GM04503 (cell line): ENCODE results near the gene ZRANB2.
A peak's percentile ranks its signal among the peaks of the same experiment; 100 is the strongest.

Experiments
- DNase-seq: peaks from one replicate; pipeline ENCODE4 v3.0.0-alpha.2; 2012; ENCODE audit warnings: low read depth

ZRANB2 gene

DNA sequence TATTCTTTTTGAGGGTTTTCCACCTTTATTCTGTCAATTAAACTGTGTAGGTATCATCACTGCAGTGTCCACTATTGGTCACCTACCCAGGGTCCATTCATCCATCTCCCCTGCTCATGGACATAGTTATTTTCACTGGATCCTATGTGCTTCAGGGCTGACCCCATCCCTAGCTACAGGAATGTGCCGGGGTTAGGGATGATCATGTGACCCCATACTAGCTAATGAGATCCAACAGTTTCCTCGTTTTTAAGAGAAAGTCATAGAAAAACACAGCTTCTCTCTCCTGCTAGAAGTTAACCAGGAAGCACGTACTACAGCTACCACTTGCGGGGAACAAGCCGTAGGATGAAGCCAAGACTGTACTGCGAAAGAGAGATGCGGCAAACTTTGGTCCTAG lies 52.8 kb downstream of the ZRANB2 start:
- DNase-seq = no peak

DNA sequence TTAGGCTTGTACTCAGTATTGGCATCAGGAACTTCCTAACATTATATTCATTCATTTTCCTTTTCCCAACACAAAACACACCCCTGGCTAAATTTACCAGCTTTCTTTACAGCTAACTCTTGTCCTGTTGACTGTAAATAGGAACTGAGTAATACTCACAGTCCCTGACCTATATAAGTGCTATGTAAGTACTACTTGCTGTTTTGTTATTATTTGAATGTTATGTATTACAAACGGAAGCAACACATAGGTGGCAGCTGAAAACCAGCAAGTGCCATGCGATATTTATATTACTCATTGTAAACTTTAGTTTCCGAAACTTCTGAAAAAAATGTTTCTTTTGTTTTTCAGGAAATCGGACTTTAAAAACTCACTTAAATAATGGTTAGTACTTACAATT lies 54.7 kb downstream of the ZRANB2 start:
- DNase-seq = no peak

DNA sequence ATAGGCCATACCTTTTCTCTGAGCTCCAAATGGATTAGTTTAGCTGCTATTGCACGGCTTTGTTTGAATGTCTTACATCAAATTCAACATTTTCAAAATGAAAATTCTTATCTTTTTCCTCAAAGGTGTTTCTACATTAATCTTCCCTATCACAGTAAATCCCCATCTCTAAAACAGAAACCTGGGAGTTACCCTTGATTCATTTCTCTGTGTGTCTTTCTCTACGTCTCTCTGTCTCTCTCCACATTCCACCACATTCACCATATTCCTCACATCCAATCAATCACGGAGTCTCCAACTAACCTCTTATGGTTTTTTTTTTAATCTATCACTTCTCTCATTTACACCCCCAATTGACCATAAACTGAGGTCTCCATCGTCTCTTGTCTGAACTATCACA lies 57.3 kb downstream of the ZRANB2 start:
- no peak for DNase-seq

DNA sequence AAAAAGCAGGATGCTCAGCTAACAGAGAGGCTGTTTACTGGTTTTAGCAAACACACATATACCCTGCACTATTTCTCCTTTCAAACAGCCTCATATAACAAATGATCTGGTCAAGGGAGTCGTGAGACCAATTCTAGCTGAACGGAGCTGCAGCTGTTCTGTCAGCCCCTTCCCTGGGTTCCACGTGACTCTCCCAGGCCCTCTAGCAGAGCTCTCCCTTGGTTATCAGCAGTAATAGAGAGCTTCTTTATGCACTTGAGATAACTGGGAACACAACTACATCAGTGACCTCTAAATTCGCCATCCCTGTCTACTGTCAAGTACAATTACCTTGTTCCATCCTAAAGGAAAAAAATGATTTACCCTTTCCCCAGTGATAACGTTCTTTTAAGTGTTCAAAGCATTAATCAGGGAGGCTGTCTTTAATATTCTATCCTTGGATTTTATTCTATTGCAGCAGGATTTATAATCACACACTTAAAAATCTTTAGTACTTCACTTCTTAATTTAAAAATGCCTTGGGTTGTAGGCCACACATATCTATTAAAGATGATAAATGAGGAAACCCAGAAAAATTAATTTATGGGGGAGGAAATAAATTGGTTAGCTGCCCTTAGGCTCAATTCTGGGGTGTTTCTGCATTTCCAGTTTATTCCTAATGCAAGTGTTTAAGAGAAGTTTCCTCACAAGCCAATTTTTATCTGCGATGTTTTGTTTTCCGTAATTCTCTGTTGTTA lies 61.4 kb downstream of the ZRANB2 start:
- no peak for DNase-seq

DNA sequence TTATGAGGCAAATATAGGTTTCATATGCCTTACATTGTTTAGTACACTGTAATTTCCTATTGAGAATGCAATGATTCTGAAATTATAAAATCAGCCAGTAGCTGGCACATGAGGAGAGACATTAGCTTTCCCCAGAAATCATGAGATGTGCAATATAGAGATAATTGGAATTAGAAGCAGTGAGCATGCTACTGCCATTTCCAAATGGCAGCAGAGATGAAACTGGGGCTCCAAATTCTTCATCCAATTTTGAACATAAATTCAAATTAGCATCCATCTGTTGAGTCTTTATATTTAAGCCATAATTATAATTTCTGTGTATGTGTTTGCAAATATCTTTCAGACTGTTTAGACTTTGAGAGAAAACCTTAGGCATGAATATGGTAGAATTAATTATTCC lies 62.0 kb downstream of the ZRANB2 start:
- DNase-seq = no peak

DNA sequence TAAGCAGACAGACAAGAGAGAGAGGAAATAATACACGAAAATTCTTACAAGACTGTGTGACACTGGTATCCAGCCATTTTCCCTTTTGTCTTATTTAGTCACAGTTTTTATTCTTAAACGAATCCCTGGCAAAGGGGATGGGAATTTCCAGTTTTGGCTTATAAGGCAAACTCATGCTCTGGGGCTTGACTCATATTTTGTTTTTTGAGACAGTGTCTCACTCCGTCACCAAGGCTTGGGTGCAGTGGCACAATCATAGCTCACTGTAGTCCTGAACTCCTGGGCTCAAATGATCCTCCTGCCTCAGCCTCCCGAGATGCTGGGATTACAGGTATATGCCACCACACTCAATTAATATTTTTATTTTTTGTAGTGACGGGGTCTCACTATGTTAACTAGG lies 65.1 kb downstream of the ZRANB2 start:
- DNase-seq = no peak

DNA sequence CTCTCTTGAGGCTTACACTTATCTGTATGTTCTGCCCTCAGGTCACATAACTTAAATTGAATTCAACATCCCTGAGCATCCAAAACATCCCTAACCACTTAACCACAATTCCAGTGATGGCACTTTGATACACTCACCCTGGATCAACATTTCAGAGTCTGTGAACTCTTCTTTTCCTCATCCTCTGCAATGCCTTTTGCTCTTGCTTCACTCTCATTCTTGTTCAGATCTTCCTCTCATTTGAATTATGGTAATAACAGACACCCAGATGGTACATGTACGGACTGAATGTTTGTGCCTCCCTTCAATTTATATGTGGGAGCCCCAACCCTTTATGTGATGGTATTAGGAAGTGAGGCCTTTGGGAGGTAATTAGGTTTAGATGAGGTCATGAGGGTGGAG lies 66.7 kb downstream of the ZRANB2 start:
- peak; percentile 43 for DNase-seq
